Transverse colon (tissue), 4 donors: Measurements from ENCODE around the gene PI16. TPM values are rescaled to one million over a fixed set of nuclear protein-coding genes. Genes with fewer than 3 reads are reported as not detected.

ENCODE experiments used
- DNase-seq: peaks from one replicate; pipeline ENCODE4 v3.0.0-alpha.2; 2019
- H3K27ac ChIP-seq, 4 donors: fragments of 200-600 bp; sonication (generic); 2 replicates each; pipeline ENCODE4 v1.5.1; 2016 to 2018; ENCODE audit warnings: inconsistent platforms in 4 of 4
- H3K27me3 ChIP-seq: fragments of 200-600 bp; sonication (generic); 2 replicates; pipeline ENCODE4 v1.5.1; 2017; ENCODE audit warnings: inconsistent platforms
- H3K36me3 ChIP-seq, 4 donors: fragments of 200-600 bp; sonication (generic); 2 replicates each; pipeline ENCODE4 v1.5.1; 2017 to 2019; ENCODE audit warnings: inconsistent platforms in 4 of 4
- H3K4me1 ChIP-seq, 4 donors: fragments of 200-600 bp; sonication (generic); 2 replicates each; pipeline ENCODE4 v1.5.1; 2017 to 2020; ENCODE audit warnings: inconsistent platforms in 4 of 4
- H3K4me3 ChIP-seq, 4 donors: fragments of 200-600 bp; sonication (generic); 1 replicate in 1 of 4; 2 replicates in 3 of 4; pipeline versions ENCODE4 v1.5.1 to v1.6.1; 2017 to 2019; ENCODE audit warnings: inconsistent platforms in 4 of 4
- H3K9me3 ChIP-seq, 2 donors: fragments of 200-600 bp; sonication (generic); 2 replicates each; pipeline ENCODE4 v1.5.1; 2017 to 2019; ENCODE audit warnings: inconsistent platforms in 2 of 2
- EP300 ChIP-seq: sonication (generic); formaldehyde crosslinking; IDR thresholded peaks from one replicate; pipeline ENCODE4 v1.6.1; 2017; ENCODE audit warnings: antibody characterized with exemption, low read depth
- POLR2A ChIP-seq: fragments of 450-650 bp; IDR thresholded peaks from one replicate; pipeline ENCODE4 v1.6.1; 2016; ENCODE audit warnings: antibody characterized with exemption, mild to moderate bottlenecking, moderate library complexity
- POLR2AphosphoS5 ChIP-seq, 3 donors: sonication (generic); formaldehyde crosslinking; IDR thresholded peaks; one replicate each; pipeline ENCODE4 v1.6.1; 2016; ENCODE audit warnings: antibody characterized with exemption in 3 of 3
- WGBS, 2 donors: methylation state at CpG; one replicate each; pipeline ENCODE4 v1.1.5; 2018; ENCODE audit warnings: low coverage in 1 of 2; 5-methylcytosine and 5-hydroxymethylcytosine counted together
- in situ Hi-C, 4 donors: fragments of 200-750 bp; cut with MboI; loops; one replicate each; pipeline versions ENCODE4 v1.15.0 to v1.15.1; 2017; ENCODE audit warnings: low sequenced_read_pairs in 3 of 4, low pct_ligation_motif_present in 1 of 4, low pct_unique_long_range_greater_than_20kb in 1 of 4
- intact Hi-C: fragments of 100-400 bp; cut with DNase I; formaldehyde crosslinking; loops from one replicate; pipeline ENCODE4 v1.15.1; 2023; ENCODE audit warnings: low total_unique reads
- total RNA-seq, 4 donors: library from RNA; depleted of rRNA; stranded (reverse); fragments of >200 nt; gene quantifications; one replicate each; pipeline ENCODE4 v1.1.0, GENCODE V29; 2016
- TF ChIP-seq, protein P1 (sequence below), 5 experiments: fragments of 200-600 bp in 3 of 5; fragments of 450-650 bp in 2 of 5; sonication (generic) in 3 of 5; IDR thresholded peaks; 1 replicate in 2 of 5; 2 replicates in 3 of 5; pipeline ENCODE4 v1.5.1; 2016 to 2017; ENCODE audit warnings: antibody characterized with exemption in 5 of 5, inconsistent platforms in 3 of 5, mild to moderate bottlenecking in 2 of 5, moderate library complexity in 1 of 5

Gene PI16
- total RNA-seq, 4 donors from 2014 or later: 0.60 to 5.6 (median 4.0) TPM; not detected in 1

DNA sequence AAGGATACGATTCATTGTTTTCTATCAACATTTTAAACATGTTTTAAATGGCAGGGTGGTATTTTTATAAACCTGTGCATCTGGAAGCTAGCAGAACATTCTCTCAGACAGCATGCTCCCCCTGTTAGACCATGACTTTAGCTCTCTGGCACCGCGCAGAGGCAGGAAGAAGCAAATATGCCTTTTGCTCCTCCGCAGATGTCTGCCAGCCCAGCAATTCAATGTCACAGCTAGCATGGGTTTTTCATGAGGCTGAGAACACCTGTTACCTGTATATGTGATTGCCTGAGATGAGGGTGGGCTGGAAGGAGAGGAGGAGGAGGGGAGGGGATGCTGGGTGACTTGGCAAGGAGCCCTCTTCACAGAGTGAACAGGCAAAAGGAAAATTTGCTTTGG lies 24.8 kb downstream of the PI16 start:
- 37 to 41% methylated on average over 2 to 4 of the region's 4 CpGs for WGBS, 2 donors
- TF ChIP-seq EP300 (no peak), POLR2AphosphoS5 (IDR thresholded peaks at IDR 0.05) (no peak), POLR2A (no peak)
- TF ChIP-seq, protein P1, sequence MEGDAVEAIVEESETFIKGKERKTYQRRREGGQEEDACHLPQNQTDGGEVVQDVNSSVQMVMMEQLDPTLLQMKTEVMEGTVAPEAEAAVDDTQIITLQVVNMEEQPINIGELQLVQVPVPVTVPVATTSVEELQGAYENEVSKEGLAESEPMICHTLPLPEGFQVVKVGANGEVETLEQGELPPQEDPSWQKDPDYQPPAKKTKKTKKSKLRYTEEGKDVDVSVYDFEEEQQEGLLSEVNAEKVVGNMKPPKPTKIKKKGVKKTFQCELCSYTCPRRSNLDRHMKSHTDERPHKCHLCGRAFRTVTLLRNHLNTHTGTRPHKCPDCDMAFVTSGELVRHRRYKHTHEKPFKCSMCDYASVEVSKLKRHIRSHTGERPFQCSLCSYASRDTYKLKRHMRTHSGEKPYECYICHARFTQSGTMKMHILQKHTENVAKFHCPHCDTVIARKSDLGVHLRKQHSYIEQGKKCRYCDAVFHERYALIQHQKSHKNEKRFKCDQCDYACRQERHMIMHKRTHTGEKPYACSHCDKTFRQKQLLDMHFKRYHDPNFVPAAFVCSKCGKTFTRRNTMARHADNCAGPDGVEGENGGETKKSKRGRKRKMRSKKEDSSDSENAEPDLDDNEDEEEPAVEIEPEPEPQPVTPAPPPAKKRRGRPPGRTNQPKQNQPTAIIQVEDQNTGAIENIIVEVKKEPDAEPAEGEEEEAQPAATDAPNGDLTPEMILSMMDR (IDR thresholded peaks at IDR 0.05): peak; percentile 41 to 53 (median 47)
- intact Hi-C loops: no loop called here
- in situ Hi-C loops: no loop called here
- H3K27ac ChIP-seq: peak overlapping the region in 1 of 4 donors; percentile 3
- no peaks in the 10 kb centered on the region for H3K27me3 ChIP-seq
- no peak overlapping the region for H3K4me3 ChIP-seq
- peaks cover 13 to 44% (median 25%) of the 10 kb centered on the region in 4 donors for H3K4me1 ChIP-seq
- peak; percentile 45 for DNase-seq
- H3K9me3 ChIP-seq: no peaks in the 10 kb centered on the region
- peaks cover 0 to 42% (median 20%) of the 10 kb centered on the region in 4 donors for H3K36me3 ChIP-seq

GRCh38 chr6:36980129-36980528 lies 25.6 kb downstream of the PI16 start:
- H3K9me3 ChIP-seq: no peaks in the 10 kb centered on the region
- in situ Hi-C loops: loop anchor here in 1 of 4 donors (10.0 kb wide), 1 partner anchor 95 kb away; the partner anchor contains the start of gene C6orf89
- no peaks in the 10 kb centered on the region for H3K27me3 ChIP-seq
- no peak for TF ChIP-seq EP300
- no peak for TF ChIP-seq POLR2AphosphoS5 (IDR thresholded peaks at IDR 0.05)
- no peak for TF ChIP-seq POLR2A
- TF ChIP-seq, protein P1 (IDR thresholded peaks at IDR 0.05): no peak
- H3K27ac ChIP-seq: peak overlapping the region in 2 of 4 donors; percentile 3 to 7
- no peak for DNase-seq
- peaks cover 0 to 34% (median 16%) of the 10 kb centered on the region in 4 donors for H3K36me3 ChIP-seq
- WGBS, 2 donors: 81 to 91% methylated on average over 6 of the region's 6 CpGs
- intact Hi-C loops: loop anchor here (5.0 kb wide), 1 partner anchor 37 kb away; no protein-coding TSS in a partner anchor
- H3K4me3 ChIP-seq: no peak overlapping the region
- peaks cover 16 to 52% (median 33%) of the 10 kb centered on the region in 4 donors for H3K4me1 ChIP-seq

DNA sequence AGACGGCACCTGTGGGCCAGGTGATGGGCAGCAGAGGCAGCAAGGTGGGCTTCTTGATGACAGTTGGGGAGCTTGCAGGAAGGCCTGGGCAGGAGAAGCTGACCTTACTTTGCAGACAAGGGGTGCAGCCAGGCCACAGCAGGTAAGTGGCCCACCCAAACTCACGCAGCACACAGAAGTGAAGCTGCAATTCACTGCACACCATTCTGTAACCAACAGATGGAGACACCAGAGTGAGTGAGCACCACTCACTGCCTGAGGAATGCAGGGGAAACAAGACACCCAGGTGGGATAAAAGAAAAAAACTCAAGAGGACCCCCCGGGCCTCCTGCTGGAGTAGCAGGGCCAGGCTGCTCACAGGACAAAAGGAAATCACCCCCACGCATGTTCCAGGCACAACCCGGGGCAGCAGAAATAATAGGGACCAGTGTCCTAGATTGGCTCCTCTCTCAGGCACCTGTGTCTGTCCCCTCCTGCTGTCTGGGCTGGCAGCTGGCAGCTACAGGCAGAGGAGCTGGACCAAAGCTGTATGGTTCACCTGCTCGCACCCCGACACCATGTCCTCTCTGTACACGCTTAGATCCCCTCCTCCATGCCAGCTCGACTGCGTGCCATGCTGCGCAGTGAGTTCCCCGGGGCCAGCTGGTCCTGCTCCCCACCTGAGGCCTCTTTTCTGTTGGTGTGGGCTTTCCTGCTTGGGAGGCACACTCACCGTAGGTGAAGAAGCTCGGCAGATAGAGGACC lies 26.5 kb downstream of the PI16 start:
- TF ChIP-seq, protein P1 (IDR thresholded peaks at IDR 0.05): no peak
- TF ChIP-seq POLR2A: no peak
- TF ChIP-seq POLR2AphosphoS5 (IDR thresholded peaks at IDR 0.05): no peak
- TF ChIP-seq EP300: no peak
- H3K4me3 ChIP-seq: no peak overlapping the region
- H3K27ac ChIP-seq: no peak overlapping the region
- 80% methylated on average over 14 of the region's 14 CpGs; no CpG with 5 or more reads in 1 of the 2 donors for WGBS, 2 donors
- no peak for DNase-seq
- intact Hi-C loops (loop anchor here (5.0 kb wide), 1 partner anchor 36 kb away; no protein-coding TSS in a partner anchor), in situ Hi-C loops (loop anchor here in 1 of 4 donors (10.0 kb wide), 1 partner anchor 96 kb away; the partner anchor contains the start of gene C6orf89)
- no peaks in the 10 kb centered on the region for H3K9me3 ChIP-seq
- H3K4me1 ChIP-seq: peaks cover 16 to 52% (median 34%) of the 10 kb centered on the region in 4 donors
- H3K36me3 ChIP-seq: peaks cover 0 to 25% (median 12%) of the 10 kb centered on the region in 4 donors
- H3K27me3 ChIP-seq: no peaks in the 10 kb centered on the region

DNA sequence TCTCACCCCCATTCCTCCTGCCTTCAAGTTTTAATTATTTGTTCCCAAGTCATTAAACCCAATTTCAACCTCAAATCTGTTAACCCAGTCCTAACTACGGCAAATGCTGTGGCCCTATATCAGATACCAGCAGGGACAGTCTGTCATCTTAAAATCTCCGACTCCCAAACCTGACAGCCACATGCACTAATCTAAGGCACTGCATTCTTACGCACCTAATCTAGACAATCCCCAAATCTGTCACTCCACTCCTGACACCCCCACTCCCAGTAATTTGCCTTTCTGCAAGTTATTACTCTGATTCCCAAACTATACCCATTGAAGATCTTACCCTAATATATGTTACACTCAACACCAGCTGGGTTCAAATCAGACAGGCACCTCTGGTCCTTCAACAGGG lies 29.0 kb downstream of the PI16 start:
- Histone ChIP-seq H3K4me3 (no peak overlapping the region), H3K9me3 (no peaks in the 10 kb centered on the region), H3K27me3 (no peaks in the 10 kb centered on the region), H3K4me1 (peaks cover 28 to 68% (median 43%) of the 10 kb centered on the region in 4 donors), H3K27ac (peak overlapping the region in 1 of 4 donors; percentile 94), H3K36me3 (peaks cover 0 to under 1% (median under 1%) of the 10 kb centered on the region in 4 donors)
- intact Hi-C loops: loop anchor here (5.0 kb wide), 1 partner anchor 34 kb away; no protein-coding TSS in a partner anchor
- in situ Hi-C loops: loop anchor here in 1 of 4 donors (10.0 kb wide), 1 partner anchor 99 kb away; the partner anchor contains the start of gene C6orf89
- TF ChIP-seq, protein P1 (IDR thresholded peaks at IDR 0.05): no peak
- TF ChIP-seq POLR2A (no peak), EP300 (no peak), POLR2AphosphoS5 (IDR thresholded peaks at IDR 0.05) (no peak)
- no peak for DNase-seq
- WGBS, 2 donors: 91 to 98% methylated on average over 3 of the region's 3 CpGs
